Astrocyte (in vitro differentiated cells and primary cell): ENCODE results near the gene HLCS. TPM values are rescaled to one million over a fixed set of nuclear protein-coding genes. Genes with fewer than 3 reads are reported as not detected.

Experiments used
- DNase-seq: peaks from one replicate; pipeline ENCODE4 v3.0.0-alpha.2; 2010; ENCODE audit warnings: low read depth
- FAIRE-seq: peaks from 2 replicates; lab custom pipeline; 2011; peaks lifted over from hg19 to GRCh38; lab: Jason Lieb, UNC
- H2AFZ ChIP-seq: 2 replicates; pipeline ENCODE4 v1.6.0; 2012; ENCODE audit warnings: low read depth, low read length, inconsistent platforms
- H3K27ac ChIP-seq: 2 replicates; pipeline ENCODE4 v1.5.1; 2011; ENCODE audit warnings: low read depth, low read length, inconsistent platforms
- H3K27me3 ChIP-seq: 2 replicates; pipeline ENCODE4 v1.6.0; 2011; ENCODE audit warnings: low read length, inconsistent platforms; ENCODE audit not compliant: insufficient read depth
- H3K36me3 ChIP-seq: 2 replicates; pipeline ENCODE4 v1.5.1; 2011; ENCODE audit warnings: low read length, inconsistent platforms; ENCODE audit not compliant: insufficient read depth
- H3K4me1 ChIP-seq: 2 replicates; pipeline ENCODE4 v1.5.1; 2011; ENCODE audit warnings: low read length, inconsistent platforms; ENCODE audit not compliant: insufficient read depth
- H3K4me2 ChIP-seq: 2 replicates; pipeline ENCODE4 v1.6.0; 2012; ENCODE audit warnings: low read length, inconsistent platforms
- H3K4me3 ChIP-seq: 2 replicates; pipeline ENCODE4 v1.5.1; 2011; ENCODE audit warnings: low read depth, mild to moderate bottlenecking, low read length, inconsistent platforms; ENCODE audit not compliant: insufficient read depth
- H3K79me2 ChIP-seq: 2 replicates; pipeline ENCODE4 v1.6.0; 2012; ENCODE audit warnings: mild to moderate bottlenecking, low read length, inconsistent platforms; ENCODE audit not compliant: insufficient read depth
- H3K9ac ChIP-seq: 2 replicates; pipeline ENCODE4 v1.6.0; 2012; ENCODE audit warnings: mild to moderate bottlenecking, low read length, inconsistent platforms
- H3K9me3 ChIP-seq: 2 replicates; pipeline ENCODE4 v1.5.1; 2012; ENCODE audit warnings: low read depth, mild to moderate bottlenecking, low read length, inconsistent platforms; ENCODE audit not compliant: insufficient read depth
- H4K20me1 ChIP-seq: 2 replicates; pipeline ENCODE4 v1.6.0; 2012; ENCODE audit warnings: low read length, inconsistent platforms; ENCODE audit not compliant: insufficient read depth
- H3K27ac Mint-ChIP-seq: one replicate; pipeline ENCODE4 v1.8.0; 2021; ENCODE audit warnings: mild to moderate bottlenecking, mixed read lengths; ENCODE audit not compliant: unreplicated experiment
- H3K27me3 Mint-ChIP-seq: one replicate; pipeline ENCODE4 v1.8.0; 2021; ENCODE audit warnings: low read depth, mixed read lengths; ENCODE audit not compliant: unreplicated experiment
- H3K36me3 Mint-ChIP-seq: one replicate; pipeline ENCODE4 v1.8.0; 2021; ENCODE audit warnings: low read depth, mixed read lengths; ENCODE audit not compliant: unreplicated experiment
- H3K4me1 Mint-ChIP-seq: one replicate; pipeline ENCODE4 v1.8.0; 2021; ENCODE audit warnings: low read depth, mixed read lengths; ENCODE audit not compliant: unreplicated experiment
- H3K4me3 Mint-ChIP-seq: one replicate; pipeline ENCODE4 v1.8.0; 2021; ENCODE audit warnings: mild to moderate bottlenecking, moderate library complexity, mixed read lengths; ENCODE audit not compliant: unreplicated experiment
- H3K9me3 Mint-ChIP-seq: one replicate; pipeline ENCODE4 v1.8.0; 2021; ENCODE audit warnings: mild to moderate bottlenecking, mixed read lengths; ENCODE audit not compliant: unreplicated experiment
- EZH2 ChIP-seq: IDR thresholded peaks from 2 replicates; pipeline ENCODE4 v1.6.1; 2012; ENCODE audit warnings: mild to moderate bottlenecking, low read length, inconsistent platforms; ENCODE audit not compliant: insufficient read depth
- total RNA-seq: library from RNA; stranded (reverse); gene quantifications from 2 replicates; pipeline ENCODE4 v1.2.1, GENCODE V29; 2021
- TF ChIP-seq, protein P1 (sequence below): IDR thresholded peaks from 2 replicates; pipeline ENCODE4 v1.5.1; 2011; ENCODE audit warnings: low read depth, mild to moderate bottlenecking, inconsistent platforms, low read length, moderate library complexity; ENCODE audit not compliant: insufficient read depth

The HLCS gene
- total RNA-seq, 1 donor from 2014 or later: 20.9 TPM

DNA sequence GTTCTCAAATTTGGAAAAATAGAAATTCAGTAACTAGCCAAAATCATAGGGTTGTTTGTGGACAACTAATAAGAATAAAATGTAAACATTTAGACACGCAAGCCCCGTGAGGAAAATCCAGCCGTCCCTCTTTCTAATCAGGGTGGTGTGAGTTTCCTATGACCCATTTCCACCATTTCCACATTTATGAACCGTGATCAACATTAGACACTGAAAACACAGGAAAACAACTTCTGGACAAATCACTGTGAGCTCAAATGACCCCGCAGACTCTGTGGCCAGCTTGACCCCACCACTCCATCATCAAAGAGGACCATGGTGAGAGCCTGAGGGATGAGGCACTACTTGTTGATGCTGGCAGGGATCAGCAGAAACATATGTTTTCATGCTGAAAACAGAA, 166.6 kb downstream of the HLCS start:
- Histone ChIP-seq H3K27ac (no peak overlapping the region), H3K36me3 (no peaks in the 10 kb centered on the region), H3K9ac (no peak overlapping the region), H3K4me1 (no peaks in the 10 kb centered on the region), H3K9me3 (peaks cover 4% of the 10 kb centered on the region), H2AFZ (no peak overlapping the region), H3K27me3 (no peaks in the 10 kb centered on the region), H3K4me2 (no peak overlapping the region), H3K4me3 (no peak overlapping the region), H3K79me2 (no peaks in the 10 kb centered on the region), H4K20me1 (no peaks in the 10 kb centered on the region)
- no peak for TF ChIP-seq EZH2
- TF ChIP-seq, protein P1, sequence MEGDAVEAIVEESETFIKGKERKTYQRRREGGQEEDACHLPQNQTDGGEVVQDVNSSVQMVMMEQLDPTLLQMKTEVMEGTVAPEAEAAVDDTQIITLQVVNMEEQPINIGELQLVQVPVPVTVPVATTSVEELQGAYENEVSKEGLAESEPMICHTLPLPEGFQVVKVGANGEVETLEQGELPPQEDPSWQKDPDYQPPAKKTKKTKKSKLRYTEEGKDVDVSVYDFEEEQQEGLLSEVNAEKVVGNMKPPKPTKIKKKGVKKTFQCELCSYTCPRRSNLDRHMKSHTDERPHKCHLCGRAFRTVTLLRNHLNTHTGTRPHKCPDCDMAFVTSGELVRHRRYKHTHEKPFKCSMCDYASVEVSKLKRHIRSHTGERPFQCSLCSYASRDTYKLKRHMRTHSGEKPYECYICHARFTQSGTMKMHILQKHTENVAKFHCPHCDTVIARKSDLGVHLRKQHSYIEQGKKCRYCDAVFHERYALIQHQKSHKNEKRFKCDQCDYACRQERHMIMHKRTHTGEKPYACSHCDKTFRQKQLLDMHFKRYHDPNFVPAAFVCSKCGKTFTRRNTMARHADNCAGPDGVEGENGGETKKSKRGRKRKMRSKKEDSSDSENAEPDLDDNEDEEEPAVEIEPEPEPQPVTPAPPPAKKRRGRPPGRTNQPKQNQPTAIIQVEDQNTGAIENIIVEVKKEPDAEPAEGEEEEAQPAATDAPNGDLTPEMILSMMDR: no peak
- Mint-ChIP-seq H3K27me3 (no peaks in the 10 kb centered on the region), H3K36me3 (peaks cover 11% of the 10 kb centered on the region), H3K9me3 (peaks cover 13% of the 10 kb centered on the region), H3K4me3 (no peak overlapping the region), H3K27ac (no peak overlapping the region), H3K4me1 (peaks cover 2% of the 10 kb centered on the region)
- no peak for FAIRE-seq
- no peak for DNase-seq

DNA sequence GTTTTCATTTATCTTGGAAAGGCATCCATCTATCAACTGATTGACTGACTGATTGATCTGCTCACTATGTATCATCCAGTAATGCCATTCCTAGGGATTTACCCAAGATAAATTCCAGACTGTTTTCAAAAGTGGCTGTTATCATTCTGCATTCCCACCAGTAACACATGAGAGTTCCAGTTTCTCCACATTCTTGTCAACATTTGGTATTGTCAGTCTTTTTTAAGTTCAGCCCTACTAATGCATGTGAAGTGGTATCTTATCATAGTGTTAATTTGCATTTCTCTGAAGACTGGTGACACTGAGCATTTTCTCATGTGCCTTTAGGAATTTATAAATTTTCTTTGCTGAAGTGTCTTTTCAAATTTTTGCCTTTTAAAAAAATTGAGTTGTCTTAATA, 168.0 kb downstream of the HLCS start:
- no peak overlapping the region for H3K4me3 ChIP-seq
- no peaks in the 10 kb centered on the region for H3K4me1 Mint-ChIP-seq
- DNase-seq: no peak
- H3K9me3 ChIP-seq: peaks cover 4% of the 10 kb centered on the region
- H3K36me3 Mint-ChIP-seq: peaks cover 20% of the 10 kb centered on the region
- no peaks in the 10 kb centered on the region for H4K20me1 ChIP-seq
- no peaks in the 10 kb centered on the region for H3K36me3 ChIP-seq
- H3K27ac ChIP-seq: no peak overlapping the region
- FAIRE-seq: no peak
- no peak overlapping the region for H3K27ac Mint-ChIP-seq
- no peaks in the 10 kb centered on the region for H3K79me2 ChIP-seq
- H3K9me3 Mint-ChIP-seq: peaks cover 19% of the 10 kb centered on the region
- H3K4me1 ChIP-seq: no peaks in the 10 kb centered on the region
- no peak overlapping the region for H2AFZ ChIP-seq
- H3K27me3 Mint-ChIP-seq: no peaks in the 10 kb centered on the region
- H3K27me3 ChIP-seq: no peaks in the 10 kb centered on the region
- H3K4me3 Mint-ChIP-seq: no peak overlapping the region
- H3K4me2 ChIP-seq: no peak overlapping the region
- TF ChIP-seq, protein P1: no peak
- no peak overlapping the region for H3K9ac ChIP-seq

DNA sequence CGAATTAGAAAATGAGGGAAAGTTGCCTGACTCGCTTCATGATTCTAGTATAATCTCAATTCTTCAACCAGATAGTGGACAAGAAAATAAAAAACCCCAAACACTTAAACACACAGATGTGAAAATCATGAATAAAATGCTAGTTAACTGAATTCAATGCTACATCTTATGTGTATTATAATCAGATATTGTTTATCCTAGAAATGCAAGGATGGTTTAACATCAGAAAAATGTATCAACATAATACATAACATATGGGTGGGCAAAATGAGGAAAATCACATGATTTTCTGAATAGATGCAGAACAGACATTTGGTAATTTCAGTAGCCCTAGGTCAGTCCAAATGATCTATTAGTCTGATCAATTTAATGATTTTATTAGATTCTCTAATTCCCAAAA, 170.4 kb downstream of the HLCS start:
- Histone ChIP-seq H3K4me3 (no peak overlapping the region), H3K9ac (no peak overlapping the region), H3K4me2 (no peak overlapping the region), H3K4me1 (peaks cover 5% of the 10 kb centered on the region), H3K79me2 (no peaks in the 10 kb centered on the region), H3K27me3 (no peaks in the 10 kb centered on the region), H3K36me3 (no peaks in the 10 kb centered on the region), H3K27ac (no peak overlapping the region), H4K20me1 (no peaks in the 10 kb centered on the region), H2AFZ (no peak overlapping the region), H3K9me3 (peaks cover 4% of the 10 kb centered on the region)
- FAIRE-seq (no peak), DNase-seq (no peak)
- Mint-ChIP-seq H3K4me1 (no peaks in the 10 kb centered on the region), H3K4me3 (no peak overlapping the region), H3K27me3 (no peaks in the 10 kb centered on the region), H3K36me3 (peaks cover 19% of the 10 kb centered on the region), H3K9me3 (peaks cover 19% of the 10 kb centered on the region), H3K27ac (no peak overlapping the region)
- TF ChIP-seq EZH2: no peak
- TF ChIP-seq, protein P1: no peak
